ENCODE measurements around the gene NTPCR. TPM values are rescaled to one million over a fixed set of nuclear protein-coding genes. Genes with fewer than 3 reads are reported as not detected.
A peak's percentile ranks its signal among the peaks of the same experiment; 100 is the strongest.

NTPCR gene
- total RNA-seq, 4 donors from 2014 or later: 24.6 to 37.1 (median 28.4) TPM

- no peak overlapping the region for H3K27ac ChIP-seq
- WGBS, 2 donors (ENCODE audit: low coverage in 1 of 2): 67 to 90% methylated on average over 3 of the region's 3 CpGs
- no peaks in the 10 kb centered on the region for H3K4me1 ChIP-seq
- TF ChIP-seq POLR2AphosphoS5 (IDR thresholded peaks at IDR 0.05): no peak
- TF ChIP-seq, protein P1, sequence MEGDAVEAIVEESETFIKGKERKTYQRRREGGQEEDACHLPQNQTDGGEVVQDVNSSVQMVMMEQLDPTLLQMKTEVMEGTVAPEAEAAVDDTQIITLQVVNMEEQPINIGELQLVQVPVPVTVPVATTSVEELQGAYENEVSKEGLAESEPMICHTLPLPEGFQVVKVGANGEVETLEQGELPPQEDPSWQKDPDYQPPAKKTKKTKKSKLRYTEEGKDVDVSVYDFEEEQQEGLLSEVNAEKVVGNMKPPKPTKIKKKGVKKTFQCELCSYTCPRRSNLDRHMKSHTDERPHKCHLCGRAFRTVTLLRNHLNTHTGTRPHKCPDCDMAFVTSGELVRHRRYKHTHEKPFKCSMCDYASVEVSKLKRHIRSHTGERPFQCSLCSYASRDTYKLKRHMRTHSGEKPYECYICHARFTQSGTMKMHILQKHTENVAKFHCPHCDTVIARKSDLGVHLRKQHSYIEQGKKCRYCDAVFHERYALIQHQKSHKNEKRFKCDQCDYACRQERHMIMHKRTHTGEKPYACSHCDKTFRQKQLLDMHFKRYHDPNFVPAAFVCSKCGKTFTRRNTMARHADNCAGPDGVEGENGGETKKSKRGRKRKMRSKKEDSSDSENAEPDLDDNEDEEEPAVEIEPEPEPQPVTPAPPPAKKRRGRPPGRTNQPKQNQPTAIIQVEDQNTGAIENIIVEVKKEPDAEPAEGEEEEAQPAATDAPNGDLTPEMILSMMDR (IDR thresholded peaks at IDR 0.05): no peak
- TF ChIP-seq POLR2A (IDR thresholded peaks at IDR 0.05): no peak
- no peak for TF ChIP-seq EP300 (IDR thresholded peaks at IDR 0.05)
- H3K36me3 ChIP-seq: no peaks in the 10 kb centered on the region
- ATAC-seq: peak; percentile 13
- no peaks in the 10 kb centered on the region for H3K9me3 ChIP-seq
- no peak overlapping the region for H3K4me3 ChIP-seq
- no peaks in the 10 kb centered on the region for H3K27me3 ChIP-seq
Observed at GRCh38 chr1:232917053-232917452, 33.4 kb upstream of the NTPCR start.

GRCh38 chr1:232921381-232921780, 29.0 kb upstream of the NTPCR start:
- H3K27ac ChIP-seq: no peak overlapping the region
- no peaks in the 10 kb centered on the region for H3K9me3 ChIP-seq
- H3K4me1 ChIP-seq: no peaks in the 10 kb centered on the region
- ATAC-seq: no peak
- TF ChIP-seq EP300 (IDR thresholded peaks at IDR 0.05) (no peak), POLR2AphosphoS5 (IDR thresholded peaks at IDR 0.05) (no peak), POLR2A (IDR thresholded peaks at IDR 0.05) (no peak)
- TF ChIP-seq, protein P1 (IDR thresholded peaks at IDR 0.05): no peak
- H3K36me3 ChIP-seq: no peaks in the 10 kb centered on the region
- H3K4me3 ChIP-seq: no peak overlapping the region
- H3K27me3 ChIP-seq: no peaks in the 10 kb centered on the region
- 28 to 65% methylated on average over 2 of the region's 2 CpGs for WGBS, 2 donors (ENCODE audit: low coverage in 1 of 2)

- no peak overlapping the region for H3K4me3 ChIP-seq
- no peak for TF ChIP-seq POLR2A (IDR thresholded peaks at IDR 0.05)
- TF ChIP-seq EP300 (IDR thresholded peaks at IDR 0.05): no peak
- no peak for TF ChIP-seq POLR2AphosphoS5 (IDR thresholded peaks at IDR 0.05)
- TF ChIP-seq, protein P1 (IDR thresholded peaks at IDR 0.05): no peak
- ATAC-seq: no peak
- no peaks in the 10 kb centered on the region for H3K9me3 ChIP-seq
- no peak overlapping the region for H3K27ac ChIP-seq
- no peaks in the 10 kb centered on the region for H3K36me3 ChIP-seq
- no peaks in the 10 kb centered on the region for H3K27me3 ChIP-seq
- 72 to 76% methylated on average over 2 of the region's 2 CpGs for WGBS, 2 donors (ENCODE audit: low coverage in 1 of 2)
- H3K4me1 ChIP-seq: no peaks in the 10 kb centered on the region
Observed at GRCh38 chr1:232922485-232922884, 27.9 kb upstream of the NTPCR start.

DNA sequence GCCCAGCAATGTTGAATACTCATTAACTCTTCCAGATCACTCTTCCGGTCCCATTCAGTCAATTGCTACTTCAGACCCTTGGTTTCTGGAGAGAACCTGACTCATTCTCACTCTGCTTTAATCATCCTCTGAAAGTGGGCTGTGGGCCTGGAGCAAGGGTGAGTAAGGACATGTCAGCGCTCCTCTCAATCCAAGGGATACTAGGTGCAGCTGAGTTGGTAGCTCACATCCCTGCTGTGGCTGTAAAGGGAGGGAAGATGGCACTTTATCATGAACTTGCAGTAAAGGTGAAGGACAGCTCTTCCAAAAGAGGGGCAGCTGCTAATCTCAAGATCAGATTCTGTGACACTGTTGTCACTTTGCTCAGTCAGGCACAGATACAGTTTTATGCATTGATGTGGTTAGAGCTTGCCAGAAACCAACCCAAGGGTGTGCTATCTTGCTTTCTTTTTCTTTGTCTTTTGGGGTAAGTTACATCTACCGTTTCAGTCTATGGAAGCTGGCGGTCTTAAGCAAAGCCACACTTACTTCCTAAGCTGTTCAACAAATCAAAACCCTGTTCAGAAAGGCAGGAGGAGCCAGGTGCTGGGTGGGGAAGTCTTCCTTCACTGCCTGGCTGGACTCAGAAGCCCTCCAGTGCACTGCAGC, 26.5 kb upstream of the NTPCR start:
- Histone ChIP-seq H3K27ac (no peak overlapping the region), H3K4me1 (no peaks in the 10 kb centered on the region), H3K27me3 (no peaks in the 10 kb centered on the region), H3K36me3 (no peaks in the 10 kb centered on the region), H3K9me3 (no peaks in the 10 kb centered on the region), H3K4me3 (no peak overlapping the region)
- ATAC-seq: no peak
- WGBS, 2 donors (ENCODE audit: low coverage in 1 of 2): 71 to 87% methylated on average over 3 of the region's 4 CpGs
- no peak for TF ChIP-seq EP300 (IDR thresholded peaks at IDR 0.05)
- TF ChIP-seq, protein P1 (IDR thresholded peaks at IDR 0.05): no peak
- no peak for TF ChIP-seq POLR2AphosphoS5 (IDR thresholded peaks at IDR 0.05)
- TF ChIP-seq POLR2A (IDR thresholded peaks at IDR 0.05): no peak

DNA sequence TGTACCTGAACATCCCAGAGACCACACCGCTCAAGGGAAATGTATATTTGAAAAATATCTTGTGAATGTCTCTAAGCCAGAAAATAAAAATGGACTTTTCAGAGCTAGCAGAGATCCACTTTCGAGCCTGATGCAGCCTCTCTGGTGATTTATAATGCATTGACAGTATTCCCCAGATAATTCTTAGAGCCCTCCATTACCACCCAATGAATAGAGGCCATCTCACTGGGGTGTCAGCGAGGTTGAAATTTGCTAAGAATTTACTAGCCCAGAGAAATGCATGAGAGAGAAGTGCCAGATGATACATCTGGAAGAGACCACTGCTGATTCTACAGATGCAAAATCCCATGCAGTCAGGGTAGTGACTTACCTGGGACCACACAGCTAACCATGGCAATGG, 25.5 kb upstream of the NTPCR start:
- Histone ChIP-seq H3K36me3 (no peaks in the 10 kb centered on the region), H3K4me3 (no peak overlapping the region), H3K4me1 (no peaks in the 10 kb centered on the region), H3K9me3 (no peaks in the 10 kb centered on the region), H3K27ac (no peak overlapping the region), H3K27me3 (no peaks in the 10 kb centered on the region)
- WGBS, 2 donors (ENCODE audit: low coverage in 1 of 2): 64 to 96% methylated on average over 2 to 3 of the region's 3 CpGs
- TF ChIP-seq POLR2AphosphoS5 (IDR thresholded peaks at IDR 0.05): no peak
- TF ChIP-seq EP300 (IDR thresholded peaks at IDR 0.05): no peak
- no peak for TF ChIP-seq POLR2A (IDR thresholded peaks at IDR 0.05)
- TF ChIP-seq, protein P1 (IDR thresholded peaks at IDR 0.05): no peak
- ATAC-seq: no peak

Data from gastroesophageal sphincter (tissue), 4 donors.